ENCODE data around the gene KRT80.

KRT80 gene

GRCh38 chr12:52126605-52127578, 64.9 kb downstream of the KRT80 start:
- DNase-seq (ENCODE audit: insufficient read length) (no peak), FAIRE-seq (no peak)
- TF ChIP-seq TAF1 (IDR thresholded peaks at IDR 0.05; ENCODE audit: borderline replicate concordance, low read depth, low read length) (no peak), POLR2A (IDR thresholded peaks at IDR 0.05; ENCODE audit: low read depth, low read length) (no peak), POLR2AphosphoS5 (IDR thresholded peaks at IDR 0.05; ENCODE audit: low read depth, low read length) (no peak)

GRCh38 chr12:52126050-52126604, 65.7 kb downstream of the KRT80 start:
- no peak for TF ChIP-seq POLR2A (IDR thresholded peaks at IDR 0.05; ENCODE audit: low read depth, low read length)
- no peak for TF ChIP-seq TAF1 (IDR thresholded peaks at IDR 0.05; ENCODE audit: borderline replicate concordance, low read depth, low read length)
- no peak for TF ChIP-seq POLR2AphosphoS5 (IDR thresholded peaks at IDR 0.05; ENCODE audit: low read depth, low read length)
- FAIRE-seq = no peak
- peak; percentile 3 for DNase-seq (ENCODE audit: insufficient read length)

GRCh38 chr12:52125476-52125900, 66.3 kb downstream of the KRT80 start:
- FAIRE-seq = no peak
- DNase-seq (ENCODE audit: insufficient read length) = no peak
- TF ChIP-seq POLR2A (IDR thresholded peaks at IDR 0.05; ENCODE audit: low read depth, low read length) (no peak), POLR2AphosphoS5 (IDR thresholded peaks at IDR 0.05; ENCODE audit: low read depth, low read length) (no peak), TAF1 (IDR thresholded peaks at IDR 0.05; ENCODE audit: borderline replicate concordance, low read depth, low read length) (no peak)

GRCh38 chr12:52123487-52124186, 68.2 kb downstream of the KRT80 start:
- no peak for FAIRE-seq
- TF ChIP-seq POLR2A (IDR thresholded peaks at IDR 0.05; ENCODE audit: low read depth, low read length) = no peak
- TF ChIP-seq POLR2AphosphoS5 (IDR thresholded peaks at IDR 0.05; ENCODE audit: low read depth, low read length) = no peak
- no peak for TF ChIP-seq TAF1 (IDR thresholded peaks at IDR 0.05; ENCODE audit: borderline replicate concordance, low read depth, low read length)
- peak; percentile 34 for DNase-seq (ENCODE audit: insufficient read length)

- no peak for FAIRE-seq
- TF ChIP-seq POLR2A (IDR thresholded peaks at IDR 0.05; ENCODE audit: low read depth, low read length) = no peak
- no peak for TF ChIP-seq TAF1 (IDR thresholded peaks at IDR 0.05; ENCODE audit: borderline replicate concordance, low read depth, low read length)
- no peak for TF ChIP-seq POLR2AphosphoS5 (IDR thresholded peaks at IDR 0.05; ENCODE audit: low read depth, low read length)
- DNase-seq (ENCODE audit: insufficient read length) = no peak
These were observed 68.9 kb downstream of the KRT80 start for GRCh38 chr12:52122904-52123303.

- TF ChIP-seq TAF1 (IDR thresholded peaks at IDR 0.05; ENCODE audit: borderline replicate concordance, low read depth, low read length) (no peak), POLR2A (IDR thresholded peaks at IDR 0.05; ENCODE audit: low read depth, low read length) (no peak), POLR2AphosphoS5 (IDR thresholded peaks at IDR 0.05; ENCODE audit: low read depth, low read length) (no peak)
- DNase-seq (ENCODE audit: insufficient read length) (peak; percentile 5), FAIRE-seq (no peak)
These were observed 69.3 kb downstream of the KRT80 start for GRCh38 chr12:52122540-52122871.

- peak; percentile 64 for FAIRE-seq
- peak; percentile 53 for DNase-seq (ENCODE audit: insufficient read length)
- no peak for TF ChIP-seq POLR2A (IDR thresholded peaks at IDR 0.05; ENCODE audit: low read depth, low read length)
- TF ChIP-seq POLR2AphosphoS5 (IDR thresholded peaks at IDR 0.05; ENCODE audit: low read depth, low read length) = no peak
- no peak for TF ChIP-seq TAF1 (IDR thresholded peaks at IDR 0.05; ENCODE audit: borderline replicate concordance, low read depth, low read length)
These were observed 69.8 kb downstream of the KRT80 start for GRCh38 chr12:52121824-52122539.

- DNase-seq (ENCODE audit: insufficient read length) (no peak), FAIRE-seq (peak; percentile 38)
- TF ChIP-seq POLR2AphosphoS5 (IDR thresholded peaks at IDR 0.05; ENCODE audit: low read depth, low read length) (no peak), POLR2A (IDR thresholded peaks at IDR 0.05; ENCODE audit: low read depth, low read length) (no peak), TAF1 (IDR thresholded peaks at IDR 0.05; ENCODE audit: borderline replicate concordance, low read depth, low read length) (no peak)
These were observed 70.6 kb downstream of the KRT80 start for GRCh38 chr12:52120951-52121823.

- no peak for FAIRE-seq
- DNase-seq (ENCODE audit: insufficient read length) = peak; percentile 40
- no peak for TF ChIP-seq POLR2AphosphoS5 (IDR thresholded peaks at IDR 0.05; ENCODE audit: low read depth, low read length)
- TF ChIP-seq POLR2A (IDR thresholded peaks at IDR 0.05; ENCODE audit: low read depth, low read length) = no peak
- no peak for TF ChIP-seq TAF1 (IDR thresholded peaks at IDR 0.05; ENCODE audit: borderline replicate concordance, low read depth, low read length)
These were observed 72.2 kb downstream of the KRT80 start for GRCh38 chr12:52119398-52120254.

Data from GM12892 (cell line).